GM21390 (cell line): ENCODE measurements around the gene EPN2.
A peak's percentile ranks its signal among the peaks of the same experiment; 100 is the strongest.

Experiments
- ATAC-seq: cut with Tn5 transposase; IDR thresholded peaks from one replicate; pipeline ENCODE4 v1.9.1; 2021; ENCODE audit not compliant: unreplicated experiment

The EPN2 gene

GRCh38 chr17:19363114-19363438 is 125.9 kb downstream of the EPN2 start:
- no peak for ATAC-seq

GRCh38 chr17:19363460-19364035 is 126.4 kb downstream of the EPN2 start:
- ATAC-seq = no peak

GRCh38 chr17:19364699-19365498 is 127.7 kb downstream of the EPN2 start:
- no peak for ATAC-seq

- no peak for ATAC-seq
These were observed 128.3 kb downstream of the EPN2 start for GRCh38 chr17:19365499-19365817.

- no peak for ATAC-seq
These were observed 128.9 kb downstream of the EPN2 start for GRCh38 chr17:19365833-19366636.

GRCh38 chr17:19366637-19366972 is 129.4 kb downstream of the EPN2 start:
- no peak for ATAC-seq

GRCh38 chr17:19368229-19368628 is 131.1 kb downstream of the EPN2 start:
- ATAC-seq = no peak

DNA sequence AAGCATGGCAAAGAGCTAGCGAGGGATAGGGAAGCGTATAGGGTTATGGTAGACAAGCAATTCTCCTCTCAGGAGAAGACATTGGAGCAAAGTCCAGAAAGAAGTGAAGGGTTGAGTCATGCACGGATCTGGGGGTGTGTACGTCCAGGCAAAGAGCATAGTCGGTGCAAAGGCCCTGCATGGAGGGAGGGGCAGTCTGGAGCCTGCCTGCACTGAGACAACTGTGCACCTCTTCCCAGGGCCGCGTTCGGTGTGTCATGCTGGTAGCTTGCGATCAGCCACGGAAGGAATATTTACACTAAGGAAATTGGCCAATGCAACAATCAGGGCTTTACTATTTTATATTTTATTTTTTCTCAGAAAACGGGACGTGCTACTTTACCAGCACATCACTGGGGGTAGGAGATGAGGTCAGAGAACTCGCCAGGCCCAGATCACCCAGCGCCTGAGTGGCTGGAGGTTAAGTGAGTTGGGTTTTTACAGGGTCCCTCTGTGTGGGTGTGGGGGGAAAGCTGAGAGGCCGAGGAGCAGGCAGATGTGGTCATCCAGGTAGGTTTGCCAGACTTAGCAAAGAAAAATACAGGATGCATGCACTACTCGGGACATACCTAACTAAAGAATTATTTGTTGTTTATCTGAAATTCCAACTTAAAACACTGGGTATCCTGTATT is 132.1 kb downstream of the EPN2 start:
- ATAC-seq = no peak

DNA sequence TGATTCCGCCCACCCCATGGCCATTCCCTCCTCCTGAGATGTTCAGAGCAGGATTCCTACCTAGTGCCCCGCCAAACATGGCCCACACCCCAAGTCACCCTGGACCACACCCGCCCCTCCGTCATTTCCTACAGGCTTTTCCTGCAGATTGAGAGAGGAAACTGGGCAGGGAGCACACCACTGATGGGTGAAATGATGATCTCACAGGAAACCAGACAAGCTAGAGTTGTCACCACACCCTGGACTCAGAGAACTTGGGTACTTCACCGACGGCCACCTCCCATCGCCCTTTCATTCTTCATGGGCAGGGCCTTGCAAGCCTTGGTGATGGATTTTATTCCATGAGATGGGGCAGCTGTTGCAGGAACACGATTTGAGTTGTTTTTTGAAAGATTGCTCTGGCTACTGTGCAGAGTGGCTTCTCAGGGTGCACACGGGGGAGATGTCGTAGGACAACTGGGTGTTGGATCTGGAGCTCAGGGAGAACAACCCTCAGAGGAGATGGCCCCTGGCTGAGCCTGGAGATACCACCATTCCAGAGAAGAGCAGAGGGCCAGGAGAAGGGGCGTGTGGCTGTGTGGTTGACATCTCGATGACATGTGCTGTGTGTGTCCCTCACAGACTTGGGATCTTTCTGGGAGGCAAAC is 132.8 kb downstream of the EPN2 start:
- no peak for ATAC-seq

GRCh38 chr17:19370493-19370960 is 133.4 kb downstream of the EPN2 start:
- no peak for ATAC-seq

DNA sequence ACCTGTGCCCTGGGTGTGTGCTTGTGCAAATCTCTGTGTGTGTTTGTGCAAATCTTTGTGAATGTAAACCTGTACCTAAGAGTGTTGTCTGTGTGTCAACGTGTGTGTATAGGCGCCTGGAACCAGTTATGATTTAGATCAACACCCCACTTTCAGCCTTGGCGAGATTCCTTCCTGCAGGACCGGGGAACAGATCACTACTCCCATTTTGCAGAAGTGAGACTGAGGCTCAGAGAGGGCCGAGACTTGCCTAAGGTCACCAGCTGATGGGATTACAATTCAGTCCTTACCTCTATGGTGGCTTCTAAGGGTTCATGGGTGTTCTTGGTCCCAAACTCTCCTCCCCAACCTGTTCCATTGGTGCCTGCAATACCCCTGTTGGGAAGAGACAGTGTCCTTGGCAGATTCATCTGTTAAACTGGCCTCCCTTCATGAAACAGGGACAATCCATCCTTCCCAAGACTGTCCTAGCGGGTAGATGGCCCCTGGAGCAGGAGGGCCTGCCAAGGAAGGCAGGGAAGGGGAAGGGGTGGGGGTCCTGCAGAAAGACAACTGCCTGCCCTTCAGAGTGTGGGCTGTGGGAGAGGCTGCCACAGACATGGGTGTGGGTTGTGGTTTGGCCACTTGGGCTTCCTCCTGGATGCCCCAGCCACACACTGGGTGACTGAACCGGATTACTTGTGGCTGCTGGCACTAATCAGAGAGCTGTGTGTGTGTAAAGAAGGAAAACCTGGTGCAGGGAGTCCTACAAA is 134.3 kb downstream of the EPN2 start:
- no peak for ATAC-seq

DNA sequence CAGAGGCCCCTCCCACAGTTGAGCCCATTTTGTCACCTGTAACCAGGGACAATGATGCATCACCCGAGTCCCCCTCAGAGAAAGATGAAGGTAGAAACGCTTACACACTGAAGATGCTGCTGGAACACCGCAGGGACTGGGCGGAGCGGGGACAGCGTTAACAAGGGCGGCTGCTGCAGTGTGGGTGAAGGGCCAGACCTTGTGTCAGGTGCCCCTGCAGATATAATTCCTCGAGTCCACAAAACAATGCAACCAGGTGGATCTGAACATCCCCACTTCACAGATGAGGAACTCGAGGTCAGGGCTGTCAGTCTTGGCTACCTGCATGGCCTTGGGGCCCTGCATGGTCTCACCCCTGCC is 134.8 kb downstream of the EPN2 start:
- no peak for ATAC-seq

- ATAC-seq = no peak
These were observed 135.3 kb downstream of the EPN2 start for GRCh38 chr17:19372439-19372838.

GRCh38 chr17:19372866-19373504 is 135.8 kb downstream of the EPN2 start:
- no peak for ATAC-seq

DNA sequence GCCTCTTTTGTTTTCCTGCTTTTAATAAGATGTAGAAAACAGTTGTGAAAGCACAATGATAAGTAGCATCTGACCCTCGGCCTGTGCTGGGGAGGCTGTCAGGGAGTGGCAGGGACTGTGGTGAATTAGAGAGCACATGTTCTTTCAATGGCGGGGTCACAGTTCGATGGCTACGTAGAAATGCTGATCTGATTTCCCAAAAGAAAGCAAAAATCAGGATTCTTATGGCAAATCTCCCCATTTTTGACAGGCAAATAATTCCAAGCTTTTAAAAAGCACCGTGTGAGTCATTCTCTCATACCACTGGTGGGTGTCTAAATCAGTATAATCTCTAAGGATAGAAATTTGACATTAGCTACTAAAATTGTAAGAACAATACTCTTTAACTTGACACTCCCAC is 137.0 kb downstream of the EPN2 start:
- ATAC-seq = no peak

GRCh38 chr17:19375732-19376131 is 138.6 kb downstream of the EPN2 start:
- ATAC-seq = no peak

DNA sequence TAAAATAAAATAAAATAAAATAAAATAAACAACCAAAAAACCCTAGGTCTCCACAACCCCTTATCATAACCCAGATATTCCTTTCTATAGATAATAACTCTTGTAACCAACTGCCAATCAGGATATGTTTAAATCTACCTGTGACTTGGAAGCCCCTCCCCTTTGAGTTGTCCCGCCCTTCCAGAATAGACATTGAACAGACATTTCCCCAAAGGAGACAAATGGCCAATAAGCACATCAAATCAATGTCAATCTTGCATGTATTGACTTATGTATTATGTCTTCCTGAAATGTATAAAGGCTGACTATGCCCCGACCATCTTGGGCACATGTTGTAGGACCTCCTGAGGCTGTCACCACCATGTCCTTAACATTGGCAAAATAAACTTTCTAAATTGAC is 139.6 kb downstream of the EPN2 start:
- ATAC-seq = no peak

GRCh38 chr17:19377602-19378415 is 140.6 kb downstream of the EPN2 start:
- ATAC-seq = peak; percentile 88
